Testis (tissue), 3 donors: ENCODE data around the gene LRRC74A. TPM values are rescaled to one million over a fixed set of nuclear protein-coding genes. Genes with fewer than 3 reads are reported as not detected.

Experiments
- DNase-seq: peaks from one replicate; pipeline ENCODE4 v3.0.0-alpha.2; 2019
- H3K27ac ChIP-seq, 2 donors: fragments of 200-600 bp; sonication (generic); one replicate each; pipeline ENCODE4 v1.5.1; 2019
- H3K27me3 ChIP-seq: fragments of 200-600 bp; sonication (generic); one replicate; pipeline ENCODE4 v1.5.1; 2019
- H3K36me3 ChIP-seq: fragments of 200-600 bp; sonication (generic); one replicate; pipeline ENCODE4 v1.5.1; 2017; ENCODE audit warnings: low read depth; ENCODE audit errors: missing control alignments
- H3K4me1 ChIP-seq: fragments of 200-600 bp; sonication (generic); one replicate; pipeline ENCODE4 v1.5.1; 2019
- H3K4me3 ChIP-seq, 2 donors: fragments of 200-600 bp; sonication (generic); one replicate each; pipeline ENCODE4 v1.5.1; 2017 to 2019
- H3K9me3 ChIP-seq: fragments of 200-600 bp; sonication (generic); one replicate; pipeline ENCODE4 v1.5.1; 2017
- CTCF ChIP-seq, 3 experiments: fragments of 450-650 bp in 2 of 3; fragments of 200-600 bp in 1 of 3; sonication (generic) in 1 of 3; IDR thresholded peaks; one replicate each; pipeline ENCODE4 v1.5.1; 2016 to 2019; ENCODE audit warnings: antibody characterized with exemption in 3 of 3, mild to moderate bottlenecking in 2 of 3, moderate library complexity in 1 of 3
- POLR2A ChIP-seq: fragments of 450-650 bp; IDR thresholded peaks from one replicate; pipeline ENCODE4 v1.6.1; 2017; ENCODE audit warnings: antibody characterized with exemption, mild to moderate bottlenecking, moderate library complexity
- WGBS, 2 donors: methylation state at CpG; one replicate each; pipeline ENCODE4 v1.1.5; 2018; 5-methylcytosine and 5-hydroxymethylcytosine counted together
- intact Hi-C: fragments of 100-400 bp; cut with DNase I; formaldehyde crosslinking; loops from one replicate; pipeline ENCODE4 v1.15.1; 2023; ENCODE audit warnings: low total_unique reads
- polyA plus RNA-seq: library from polyadenylated mRNA; stranded (reverse); fragments of 350-450 nt; fragmentation: Illumina TruSeq; extraction: RNeasy Lipid Tissue Mini Kit (QIAGEN cat#74804); gene quantifications from one replicate; pipeline ENCODE4 v1.2.3, GENCODE V29; 2014; ENCODE audit warnings: low read depth, low replicate concordance; ENCODE audit not compliant: insufficient read depth
- total RNA-seq, 2 donors: library from RNA; depleted of rRNA; stranded (reverse); fragments of >200 nt; gene quantifications; one replicate each; pipeline ENCODE4 v1.2.3, GENCODE V29; 2016

LRRC74A gene
- total and polyA plus RNA-seq, 3 donors from 2014 or later = 5.9 to 32.5 (median 28.7) TPM

- no peaks in the 10 kb centered on the region for H3K36me3 ChIP-seq
- peak overlapping the region; percentile 15 to 59 for H3K27ac ChIP-seq
- H3K27me3 ChIP-seq = no peaks in the 10 kb centered on the region
- H3K4me1 ChIP-seq = peaks cover 19% of the 10 kb centered on the region
- intact Hi-C loops = loop anchor here (5.0 kb wide), 1 partner anchor 69 kb away; no protein-coding TSS in a partner anchor
- WGBS, 2 donors = 52 to 94% methylated on average over 2 of the region's 2 CpGs
- no peaks in the 10 kb centered on the region for H3K9me3 ChIP-seq
- no peak overlapping the region for H3K4me3 ChIP-seq
- TF ChIP-seq POLR2A (no peak), CTCF (IDR thresholded peaks at IDR 0.05) (no peak)
- no peak for DNase-seq
Observed at GRCh38 chr14:76781648-76782051, 44.6 kb upstream of the LRRC74A start.

- intact Hi-C loops = loop anchor here (5.0 kb wide), 1 partner anchor 70 kb away; no protein-coding TSS in a partner anchor
- 67 to 80% methylated on average over 8 to 10 of the region's 10 CpGs for WGBS, 2 donors
- Histone ChIP-seq H3K9me3 (no peaks in the 10 kb centered on the region), H3K27me3 (no peaks in the 10 kb centered on the region), H3K4me1 (peaks cover 19% of the 10 kb centered on the region), H3K27ac (peak overlapping the region in 1 of 2 donors; percentile 5), H3K4me3 (no peak overlapping the region), H3K36me3 (no peaks in the 10 kb centered on the region)
- TF ChIP-seq CTCF (IDR thresholded peaks at IDR 0.05) = no peak
- no peak for TF ChIP-seq POLR2A
- no peak for DNase-seq
Observed at GRCh38 chr14:76782115-76782884, 43.9 kb upstream of the LRRC74A start.

- Histone ChIP-seq H3K4me3 (no peak overlapping the region), H3K27ac (peak overlapping the region in 1 of 2 donors; percentile 19), H3K36me3 (no peaks in the 10 kb centered on the region), H3K27me3 (no peaks in the 10 kb centered on the region), H3K9me3 (no peaks in the 10 kb centered on the region), H3K4me1 (peaks cover 19% of the 10 kb centered on the region)
- no peak for DNase-seq
- no peak for TF ChIP-seq POLR2A
- TF ChIP-seq CTCF (IDR thresholded peaks at IDR 0.05) = no peak
- intact Hi-C loops = loop anchor here (5.0 kb wide), 1 partner anchor 71 kb away; no protein-coding TSS in a partner anchor
- 54 to 73% methylated on average over 9 of the region's 9 CpGs for WGBS, 2 donors
Observed at GRCh38 chr14:76782885-76783566, 43.2 kb upstream of the LRRC74A start.

GRCh38 chr14:76784266-76784874, 41.8 kb upstream of the LRRC74A start:
- TF ChIP-seq CTCF (IDR thresholded peaks at IDR 0.05) (no peak), POLR2A (no peak)
- H3K27me3 ChIP-seq = no peaks in the 10 kb centered on the region
- peaks cover 19% of the 10 kb centered on the region for H3K4me1 ChIP-seq
- H3K27ac ChIP-seq = no peak overlapping the region
- no peak for DNase-seq
- intact Hi-C loops = loop anchor here (5.0 kb wide), 1 partner anchor 72 kb away; no protein-coding TSS in a partner anchor
- H3K9me3 ChIP-seq = no peaks in the 10 kb centered on the region
- H3K36me3 ChIP-seq = no peaks in the 10 kb centered on the region
- no peak overlapping the region for H3K4me3 ChIP-seq
- WGBS, 2 donors = 65 to 83% methylated on average over 4 to 6 of the region's 6 CpGs
